OCI-LY7 (cell line): ENCODE measurements around the gene ETFRF1. TPM values are rescaled to one million over a fixed set of nuclear protein-coding genes. Genes with fewer than 3 reads are reported as not detected.

Source experiments
- BruUV-seq: library from RNA; stranded (reverse); fragments of 400-500 nt; replicated peaks from 2 replicates; lab custom pipeline; 2021; lab: Mats Ljungman, UMichigan
- CTCF ChIA-PET: fragments of 300-600 bp; sonication (Branson Sonifier 250); formaldehyde crosslinking; loops from one replicate; lab custom pipeline; 2022; ENCODE audit warnings: antibody characterized with exemption; ENCODE audit not compliant: unreplicated experiment; lab: Charles Lee
- POLR2A ChIA-PET: fragments of 300-600 bp; sonication (Branson Sonifier 250); formaldehyde crosslinking; loops from one replicate; lab custom pipeline; 2022; ENCODE audit warnings: antibody characterized with exemption; lab: Charles Lee
- DNase-seq: peaks from one replicate; pipeline ENCODE4 v3.0.0-alpha.2; 2015; ENCODE audit warnings: low spot score
- H2AFZ ChIP-seq: fragments of 200-600 bp; sonication (generic), shearing (Covaris generic); 2 replicates; pipeline ENCODE4 v1.6.1; 2014; ENCODE audit warnings: mild to moderate bottlenecking, antibody characterized with exemption, low read length, moderate library complexity
- H3K27ac ChIP-seq: fragments of 200-600 bp; sonication (generic); 2 replicates; pipeline ENCODE4 v1.5.1; 2014; ENCODE audit warnings: mixed run types, low read depth, mild to moderate bottlenecking, moderate library complexity, low read length, inconsistent platforms; ENCODE audit not compliant: poor library complexity, severe bottlenecking
- H3K36me3 ChIP-seq: fragments of 200-600 bp; sonication (generic); 2 replicates; pipeline ENCODE4 v1.6.1; 2014; ENCODE audit warnings: mild to moderate bottlenecking, antibody characterized with exemption, low read length, moderate library complexity, mixed read lengths; ENCODE audit not compliant: insufficient read depth
- H3K4me1 ChIP-seq: fragments of 200-600 bp; sonication (generic); 2 replicates; pipeline ENCODE4 v1.5.1; 2014; ENCODE audit warnings: mild to moderate bottlenecking, low read length; ENCODE audit not compliant: insufficient read depth, poor library complexity, severe bottlenecking
- H3K4me2 ChIP-seq: fragments of 200-600 bp; sonication (generic); 2 replicates; pipeline ENCODE4 v1.6.1; 2014; ENCODE audit warnings: mild to moderate bottlenecking, low read length
- H3K4me3 ChIP-seq: fragments of 200-600 bp; sonication (generic); 2 replicates; pipeline ENCODE4 v1.5.1; 2014; ENCODE audit warnings: mild to moderate bottlenecking, low read depth, low read length; ENCODE audit not compliant: poor library complexity, severe bottlenecking
- H3K79me2 ChIP-seq: fragments of 200-600 bp; sonication (generic); 2 replicates; pipeline ENCODE4 v1.6.1; 2016; ENCODE audit warnings: low read depth, mild to moderate bottlenecking, low read length, moderate library complexity, mixed read lengths; ENCODE audit not compliant: insufficient read depth
- H3K9me2 ChIP-seq: fragments of 200-600 bp; sonication (generic); 2 replicates; pipeline ENCODE4 v1.6.1; 2016; ENCODE audit warnings: mild to moderate bottlenecking, low read length, mixed read lengths; ENCODE audit not compliant: insufficient read depth
- H3K9me3 ChIP-seq: fragments of 200-600 bp; sonication (generic); 2 replicates; pipeline ENCODE4 v1.6.1; 2014; ENCODE audit warnings: mild to moderate bottlenecking, mixed run types, low read length, mixed read lengths
- H4K20me1 ChIP-seq: fragments of 200-600 bp; sonication (generic); 2 replicates; pipeline ENCODE4 v1.6.1; 2014; ENCODE audit warnings: mild to moderate bottlenecking, antibody characterized with exemption, low read length, moderate library complexity, mixed read lengths; ENCODE audit not compliant: insufficient read depth
- EZH2phosphoT487 ChIP-seq: fragments of 200-600 bp; sonication (generic); IDR thresholded peaks from 2 replicates; pipeline ENCODE4 v1.6.1; 2018; ENCODE audit warnings: low read depth, borderline replicate concordance, mild to moderate bottlenecking, mixed run types, antibody characterized with exemption, low read length, moderate library complexity, mixed read lengths
- intact Hi-C: fragments of 100-400 bp; cut with micrococcal nuclease; formaldehyde crosslinking; loops from one replicate; pipeline ENCODE4 v1.10.0; 2022; ENCODE audit not compliant: unreplicated experiment
- total RNA-seq, 2 experiments: library from RNA; depleted of rRNA in 1 of 2; stranded (reverse); fragments of >200 nt in 1 of 2; shearing (Covaris generic) in 1 of 2; gene quantifications; 2 replicates each; pipeline ENCODE4 v1.2.3, GENCODE V29; 2014 to 2022
- TF ChIP-seq, protein P1 (sequence below): fragments of 200-600 bp; sonication (generic); conservative IDR thresholded peaks from 2 replicates; pipeline ENCODE4 v1.5.1; 2014; ENCODE audit warnings: mild to moderate bottlenecking, antibody characterized with exemption, low read length, moderate library complexity, mixed read lengths

Gene ETFRF1
- total RNA-seq, 2 experiments from 2014 or later, result 8.5 to 11.4 TPM

DNA sequence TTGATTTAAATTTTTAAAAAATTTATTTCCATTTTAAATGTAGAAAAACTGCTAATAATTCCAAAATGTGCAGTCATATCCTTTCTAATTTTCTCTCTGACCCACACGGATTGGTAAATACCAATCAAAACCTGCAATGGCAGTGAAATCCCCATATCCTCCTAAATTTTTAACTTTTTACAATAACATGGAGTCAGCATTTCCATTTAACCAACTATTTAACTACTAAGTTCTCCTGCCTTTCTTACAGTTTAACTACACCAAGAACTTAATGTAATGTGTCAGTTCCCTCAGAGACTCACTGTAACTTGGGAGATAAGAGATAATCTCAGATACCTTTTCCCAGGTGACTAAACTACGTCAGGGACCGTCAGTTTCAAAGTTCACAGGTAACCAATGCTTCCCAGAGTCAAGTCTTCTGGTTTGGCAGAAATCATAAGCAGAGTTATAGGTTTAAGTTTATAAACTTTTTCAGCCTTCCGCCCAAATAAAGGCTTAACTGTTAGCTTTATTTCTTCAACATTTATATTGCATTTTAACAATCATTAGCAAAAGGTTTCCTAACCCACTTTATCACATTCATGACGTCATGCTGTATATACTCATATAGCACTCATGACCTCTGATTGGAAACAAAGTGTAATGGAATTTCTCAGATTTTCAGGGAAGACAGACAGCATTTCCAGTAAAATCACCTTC lies 48.1 kb downstream of the ETFRF1 start:
- intact Hi-C loops, result no loop called here
- no peak overlapping the region for H3K4me2 ChIP-seq
- H3K4me1 ChIP-seq, result peaks cover 16% of the 10 kb centered on the region
- no peak for DNase-seq
- CTCF ChIA-PET, result no interaction called here
- no peak overlapping the region for H3K27ac ChIP-seq
- no peak overlapping the region for H3K4me3 ChIP-seq
- peaks cover 80% of the 10 kb centered on the region for H3K79me2 ChIP-seq
- BruUV-seq, result no TSS peak
- no peaks in the 10 kb centered on the region for H3K9me3 ChIP-seq
- POLR2A ChIA-PET, result interaction anchor here (0.6 to 1.4 kb wide), 2 partner anchors 9 to 12 kb away, joined by 3 to 4 read pairs; no protein-coding TSS in a partner anchor
- 0 out of 2 replicates have a peak, but pooled peaks cover 10% of the 10 kb centered on the region for H4K20me1 ChIP-seq
- no peaks in the 10 kb centered on the region for H3K9me2 ChIP-seq
- no peak for TF ChIP-seq EZH2phosphoT487
- TF ChIP-seq, protein P1, sequence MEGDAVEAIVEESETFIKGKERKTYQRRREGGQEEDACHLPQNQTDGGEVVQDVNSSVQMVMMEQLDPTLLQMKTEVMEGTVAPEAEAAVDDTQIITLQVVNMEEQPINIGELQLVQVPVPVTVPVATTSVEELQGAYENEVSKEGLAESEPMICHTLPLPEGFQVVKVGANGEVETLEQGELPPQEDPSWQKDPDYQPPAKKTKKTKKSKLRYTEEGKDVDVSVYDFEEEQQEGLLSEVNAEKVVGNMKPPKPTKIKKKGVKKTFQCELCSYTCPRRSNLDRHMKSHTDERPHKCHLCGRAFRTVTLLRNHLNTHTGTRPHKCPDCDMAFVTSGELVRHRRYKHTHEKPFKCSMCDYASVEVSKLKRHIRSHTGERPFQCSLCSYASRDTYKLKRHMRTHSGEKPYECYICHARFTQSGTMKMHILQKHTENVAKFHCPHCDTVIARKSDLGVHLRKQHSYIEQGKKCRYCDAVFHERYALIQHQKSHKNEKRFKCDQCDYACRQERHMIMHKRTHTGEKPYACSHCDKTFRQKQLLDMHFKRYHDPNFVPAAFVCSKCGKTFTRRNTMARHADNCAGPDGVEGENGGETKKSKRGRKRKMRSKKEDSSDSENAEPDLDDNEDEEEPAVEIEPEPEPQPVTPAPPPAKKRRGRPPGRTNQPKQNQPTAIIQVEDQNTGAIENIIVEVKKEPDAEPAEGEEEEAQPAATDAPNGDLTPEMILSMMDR, result no peak
- H2AFZ ChIP-seq, result no peak overlapping the region
- peaks cover 74% of the 10 kb centered on the region for H3K36me3 ChIP-seq

DNA sequence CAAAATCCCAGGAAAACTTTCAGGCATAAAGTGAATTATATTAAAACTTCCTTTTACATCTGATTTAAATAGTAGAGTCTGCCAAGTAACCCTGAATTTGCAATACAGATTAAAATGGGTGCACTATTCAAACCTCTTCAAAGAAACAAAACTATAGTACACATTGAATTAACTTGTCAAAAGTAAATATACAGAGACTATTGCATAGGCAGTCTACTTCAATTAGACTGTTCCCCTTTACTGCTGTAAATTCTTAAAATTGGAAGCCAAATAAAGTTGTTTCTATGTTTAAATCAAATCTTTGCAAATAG lies 48.6 kb downstream of the ETFRF1 start:
- peaks cover 76% of the 10 kb centered on the region for H3K36me3 ChIP-seq
- ChIA-PET POLR2A (interaction anchor here (1.4 kb wide), 1 partner anchor 9 kb away, joined by 4 read pairs; no protein-coding TSS in a partner anchor), CTCF (no interaction called here)
- H3K4me1 ChIP-seq, result peaks cover 18% of the 10 kb centered on the region
- H4K20me1 ChIP-seq, result 0 out of 2 replicates have a peak, but pooled peaks cover 10% of the 10 kb centered on the region
- no peak overlapping the region for H3K27ac ChIP-seq
- no peak overlapping the region for H2AFZ ChIP-seq
- no peaks in the 10 kb centered on the region for H3K9me2 ChIP-seq
- H3K9me3 ChIP-seq, result no peaks in the 10 kb centered on the region
- H3K79me2 ChIP-seq, result peaks cover 80% of the 10 kb centered on the region
- intact Hi-C loops, result no loop called here
- BruUV-seq, result no TSS peak
- H3K4me3 ChIP-seq, result no peak overlapping the region
- DNase-seq, result no peak
- H3K4me2 ChIP-seq, result no peak overlapping the region
- no peak for TF ChIP-seq EZH2phosphoT487
- TF ChIP-seq, protein P1, result no peak

DNA sequence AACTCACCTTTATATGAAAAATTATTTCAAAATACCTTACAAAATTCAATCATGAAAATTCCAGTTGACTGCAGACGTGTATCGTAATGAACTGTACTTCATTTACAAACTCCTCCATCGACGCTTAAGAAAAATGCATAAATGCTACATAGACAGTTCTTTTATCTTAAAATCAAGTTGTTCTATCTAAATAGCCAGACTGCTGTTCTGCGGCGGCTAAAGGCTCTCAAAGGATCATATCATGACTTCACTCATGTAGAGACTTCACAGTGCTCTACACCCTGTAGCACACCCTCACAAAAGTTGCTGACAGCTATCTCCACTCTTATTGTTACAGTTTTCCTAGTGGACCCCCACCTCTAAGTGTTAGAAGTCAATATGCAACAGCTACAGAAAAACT lies 50.5 kb downstream of the ETFRF1 start:
- Histone ChIP-seq H3K4me1 (peaks cover 29% of the 10 kb centered on the region), H4K20me1 (peaks cover 16% of the 10 kb centered on the region; the same call in 1 of the 2 replicates), H3K4me2 (no peak overlapping the region), H3K4me3 (no peak overlapping the region), H3K79me2 (peaks cover 80% of the 10 kb centered on the region), H3K27ac (no peak overlapping the region), H2AFZ (no peak overlapping the region), H3K9me3 (no peaks in the 10 kb centered on the region), H3K36me3 (peaks cover 61% of the 10 kb centered on the region), H3K9me2 (no peaks in the 10 kb centered on the region)
- intact Hi-C loops, result no loop called here
- BruUV-seq, result no TSS peak
- TF ChIP-seq, protein P1, result no peak
- TF ChIP-seq EZH2phosphoT487, result no peak
- POLR2A ChIA-PET, result interaction anchor here (0.6 to 0.9 kb wide), 2 partner anchors 11 to 549 kb away, joined by 3 to 5 read pairs; no protein-coding TSS in a partner anchor
- CTCF ChIA-PET, result no interaction called here
- DNase-seq, result no peak
